ENCODE results near the gene MPRIP.
"Not testable (repeated sequence)": the region's sequence is repeated elsewhere in the genome, so short reads cannot be mapped to it uniquely, and the experiment has no call there.

Gene MPRIP, protein sequence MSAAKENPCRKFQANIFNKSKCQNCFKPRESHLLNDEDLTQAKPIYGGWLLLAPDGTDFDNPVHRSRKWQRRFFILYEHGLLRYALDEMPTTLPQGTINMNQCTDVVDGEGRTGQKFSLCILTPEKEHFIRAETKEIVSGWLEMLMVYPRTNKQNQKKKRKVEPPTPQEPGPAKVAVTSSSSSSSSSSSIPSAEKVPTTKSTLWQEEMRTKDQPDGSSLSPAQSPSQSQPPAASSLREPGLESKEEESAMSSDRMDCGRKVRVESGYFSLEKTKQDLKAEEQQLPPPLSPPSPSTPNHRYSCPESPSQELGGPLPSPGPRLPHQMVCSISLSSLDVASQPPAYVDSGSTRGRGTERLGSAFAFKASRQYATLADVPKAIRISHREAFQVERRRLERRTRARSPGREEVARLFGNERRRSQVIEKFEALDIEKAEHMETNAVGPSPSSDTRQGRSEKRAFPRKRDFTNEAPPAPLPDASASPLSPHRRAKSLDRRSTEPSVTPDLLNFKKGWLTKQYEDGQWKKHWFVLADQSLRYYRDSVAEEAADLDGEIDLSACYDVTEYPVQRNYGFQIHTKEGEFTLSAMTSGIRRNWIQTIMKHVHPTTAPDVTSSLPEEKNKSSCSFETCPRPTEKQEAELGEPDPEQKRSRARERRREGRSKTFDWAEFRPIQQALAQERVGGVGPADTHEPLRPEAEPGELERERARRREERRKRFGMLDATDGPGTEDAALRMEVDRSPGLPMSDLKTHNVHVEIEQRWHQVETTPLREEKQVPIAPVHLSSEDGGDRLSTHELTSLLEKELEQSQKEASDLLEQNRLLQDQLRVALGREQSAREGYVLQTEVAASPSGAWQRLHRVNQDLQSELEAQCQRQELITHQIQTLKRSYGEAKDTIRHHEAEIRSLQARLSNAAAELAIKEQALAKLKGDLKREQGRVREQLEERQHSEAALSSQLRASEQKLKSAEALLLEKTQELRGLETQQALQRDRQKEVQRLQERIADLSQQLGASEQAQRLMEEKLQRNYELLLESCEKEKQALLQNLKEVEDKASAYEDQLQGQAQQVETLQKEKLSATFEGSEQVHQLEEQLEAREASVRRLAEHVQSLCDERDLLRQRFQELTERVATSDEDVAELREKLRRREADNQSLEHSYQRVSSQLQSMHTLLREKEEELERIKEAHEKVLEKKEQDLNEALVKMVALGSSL (N-terminal part only)

DNA sequence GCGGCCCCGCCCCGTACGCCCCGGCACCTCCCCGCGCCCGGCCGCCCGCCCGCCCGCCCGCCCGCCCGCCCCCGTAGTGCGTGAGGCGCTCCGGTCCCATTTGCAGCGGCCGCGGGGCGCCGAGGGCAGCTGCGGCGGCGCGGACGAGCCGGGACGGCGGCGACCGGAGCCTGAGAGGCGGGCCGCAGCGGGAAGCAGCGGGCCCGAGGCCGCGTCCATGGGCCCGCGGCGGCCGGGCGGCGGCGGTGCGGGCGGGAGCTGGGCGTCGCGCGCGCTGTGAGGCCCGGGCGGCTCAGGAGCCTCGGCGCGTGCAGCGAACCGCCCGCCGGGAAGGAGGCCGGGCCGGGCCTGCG is at the start of gene MPRIP:
Gene MPRIP, plus strand, starts transcription at position 74 of the 353 bp plus-strand sequence. CDS start 392 bp downstream, outside the sequence.
- no peak for DNase-seq

DNA sequence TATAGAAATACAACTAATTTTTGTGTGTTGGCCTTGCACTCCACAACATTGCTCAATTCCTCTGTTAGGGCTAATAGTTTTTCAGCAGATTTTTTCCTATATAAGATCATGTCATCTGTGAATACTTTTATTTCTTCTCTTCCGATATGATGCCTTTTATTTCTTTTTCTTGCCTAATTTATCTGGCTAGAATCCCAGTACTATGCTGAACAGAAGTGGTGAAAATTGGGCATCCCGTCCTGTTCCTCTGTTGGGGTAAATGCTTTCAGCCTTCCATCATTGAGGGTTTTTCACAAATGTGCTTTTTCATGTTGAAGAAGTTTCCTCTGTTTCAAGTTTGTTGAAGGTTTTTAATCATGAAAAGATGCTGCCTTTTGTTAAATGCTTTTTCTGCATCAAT is 47.6 kb upstream of the MPRIP start:
- no peak for DNase-seq

DNA sequence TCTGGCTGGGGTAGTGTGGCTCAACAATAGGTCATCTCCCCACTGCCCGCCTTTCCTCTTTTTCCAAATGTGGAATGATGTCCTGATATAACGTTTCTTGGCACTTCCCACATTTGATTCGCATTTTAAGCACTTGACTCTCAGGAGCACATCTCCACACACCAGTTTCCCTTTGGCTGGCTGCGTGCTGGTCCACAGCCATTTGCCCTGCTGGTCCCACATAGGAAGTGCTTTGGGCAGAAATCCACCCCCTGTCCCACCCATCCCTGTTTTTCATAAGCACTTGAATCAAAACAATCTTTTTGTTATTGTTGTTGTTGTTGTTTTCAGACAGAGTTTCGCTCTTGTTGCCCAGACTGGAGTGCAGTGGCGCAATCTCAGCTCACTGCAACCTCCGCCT is 46.3 kb upstream of the MPRIP start:
- no peak for DNase-seq

DNA sequence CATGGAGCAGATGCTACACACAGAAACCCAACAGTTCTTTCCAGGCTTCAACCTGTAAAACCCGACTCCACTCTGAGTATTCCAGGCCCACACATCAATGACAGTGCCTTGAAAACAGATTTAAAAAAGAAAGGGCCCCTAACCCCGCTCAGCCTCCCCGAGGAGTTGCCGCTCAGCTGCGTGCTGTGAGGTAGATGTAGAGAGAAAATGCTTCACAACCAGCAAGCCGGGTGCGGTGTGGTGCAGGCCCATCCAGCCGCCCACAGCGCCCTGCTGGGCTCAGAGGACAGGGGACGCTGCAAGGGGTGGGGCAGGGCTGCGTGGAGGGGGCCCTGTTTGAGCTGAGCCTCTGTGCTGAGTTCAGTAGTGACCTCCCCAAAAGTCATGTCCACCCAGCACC is 45.5 kb upstream of the MPRIP start:
- DNase-seq, result not testable (repeated sequence)

DNA sequence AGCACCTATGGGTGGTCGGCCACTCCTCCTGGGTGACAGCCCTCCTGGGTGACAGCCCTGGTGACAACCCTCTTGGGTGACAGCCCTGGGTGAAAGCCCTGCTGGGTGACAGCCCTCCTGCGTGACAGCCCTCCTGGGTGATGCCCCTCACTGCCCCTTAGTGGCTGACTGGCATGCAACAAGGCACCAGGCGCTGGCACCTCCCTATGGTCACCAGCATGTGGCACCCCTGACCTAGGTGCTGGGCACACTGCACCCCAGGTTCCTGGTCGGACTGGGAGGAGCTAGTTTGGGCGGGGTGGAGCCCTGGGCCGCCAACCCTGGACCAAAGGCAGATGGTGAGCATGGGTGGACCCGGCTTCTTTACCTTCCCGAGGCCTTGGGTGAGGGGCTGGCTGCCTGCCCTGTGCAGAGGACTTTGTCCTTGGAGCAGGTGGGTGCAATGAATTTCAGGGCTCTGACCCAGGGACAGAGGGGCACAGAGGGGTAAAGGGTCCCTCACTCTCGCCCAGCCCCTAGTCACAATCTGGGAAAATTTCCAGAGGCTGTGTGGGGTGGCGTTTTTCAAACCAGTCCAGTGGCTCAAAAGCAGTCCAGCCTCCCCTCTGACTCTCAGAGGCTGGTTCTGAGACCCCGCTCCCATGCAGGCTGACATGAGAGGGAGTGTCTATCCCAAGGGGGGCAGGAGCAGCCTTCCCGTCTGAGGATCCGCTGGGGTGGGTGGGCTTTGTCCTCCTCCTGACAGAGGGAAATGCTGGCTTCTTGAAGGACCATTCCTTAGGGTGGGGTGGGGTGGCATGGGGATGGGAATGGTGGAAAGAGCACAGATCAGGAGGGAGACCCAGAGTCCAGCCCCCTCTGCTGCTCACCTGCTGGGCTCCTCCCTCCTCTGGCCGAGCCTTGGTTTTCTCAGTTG is 44.5 kb upstream of the MPRIP start:
- DNase-seq, result peak; percentile 72 to 81

DNA sequence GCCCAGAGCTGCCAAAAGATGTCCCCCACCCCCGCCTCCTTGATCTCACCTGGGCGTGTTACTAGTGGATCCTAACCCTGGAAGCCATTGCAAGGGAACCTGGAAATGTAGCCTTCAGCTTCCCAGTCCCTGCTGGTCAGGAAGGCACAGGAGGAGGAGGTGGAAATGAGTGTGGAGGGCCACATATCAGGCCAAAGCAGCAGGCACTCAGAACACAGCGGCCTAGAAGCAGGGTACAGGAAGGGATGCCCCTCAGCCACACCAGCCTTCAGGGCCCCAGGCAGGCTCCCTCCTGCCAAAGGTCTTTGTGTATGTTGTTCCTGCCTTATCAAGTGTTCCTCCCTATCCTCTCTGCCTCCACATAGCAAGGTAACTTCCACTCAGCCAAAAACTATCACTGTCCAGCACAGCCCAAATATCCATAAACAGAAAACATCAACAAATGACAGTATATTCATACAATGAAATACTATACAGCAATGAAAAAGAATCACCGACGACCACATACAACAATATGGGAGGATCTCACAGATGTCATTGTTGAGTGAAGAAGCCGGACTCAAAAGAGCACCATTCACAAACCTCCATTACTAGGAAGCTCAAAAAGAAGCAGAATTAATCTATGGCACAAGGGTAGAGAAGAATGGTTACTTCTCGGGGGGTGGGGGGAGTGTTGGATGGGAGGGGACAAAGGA is 42.2 kb upstream of the MPRIP start:
- DNase-seq, result no peak

DNA sequence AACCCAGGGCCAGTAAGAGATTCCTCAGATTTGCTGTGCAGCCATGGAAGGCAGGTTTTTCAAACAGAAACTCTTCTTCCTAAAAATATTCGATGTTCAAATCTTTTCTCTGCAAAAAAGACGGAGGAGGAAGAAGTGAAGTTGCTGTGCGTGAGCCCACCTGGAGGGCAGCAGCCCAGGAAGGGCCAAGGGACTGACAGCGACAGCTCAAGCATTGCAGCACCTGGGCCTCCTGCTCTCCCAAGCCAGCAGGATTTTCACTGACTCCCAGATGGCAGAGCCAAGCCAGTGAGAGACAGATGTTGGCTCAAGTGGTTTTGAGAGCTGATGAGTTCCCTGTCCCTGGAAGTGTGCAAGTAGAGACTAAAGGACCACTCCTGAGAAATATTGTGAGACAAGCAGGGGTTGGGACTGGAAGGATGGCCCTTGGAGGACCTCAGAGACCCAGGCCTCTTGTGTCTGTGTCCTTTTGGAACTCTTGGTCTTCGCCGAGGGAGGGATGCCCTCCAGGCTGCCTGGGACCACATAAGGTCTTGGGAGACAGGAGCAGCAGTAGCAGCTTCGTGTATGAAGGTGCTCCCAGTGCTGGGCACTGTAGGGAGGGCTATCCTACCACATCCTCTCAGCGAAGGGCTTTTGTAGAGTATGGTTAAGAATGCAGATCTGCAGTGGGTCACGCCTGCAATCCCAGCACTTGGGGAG is 41.0 kb upstream of the MPRIP start:
- DNase-seq, result no peak

DNA sequence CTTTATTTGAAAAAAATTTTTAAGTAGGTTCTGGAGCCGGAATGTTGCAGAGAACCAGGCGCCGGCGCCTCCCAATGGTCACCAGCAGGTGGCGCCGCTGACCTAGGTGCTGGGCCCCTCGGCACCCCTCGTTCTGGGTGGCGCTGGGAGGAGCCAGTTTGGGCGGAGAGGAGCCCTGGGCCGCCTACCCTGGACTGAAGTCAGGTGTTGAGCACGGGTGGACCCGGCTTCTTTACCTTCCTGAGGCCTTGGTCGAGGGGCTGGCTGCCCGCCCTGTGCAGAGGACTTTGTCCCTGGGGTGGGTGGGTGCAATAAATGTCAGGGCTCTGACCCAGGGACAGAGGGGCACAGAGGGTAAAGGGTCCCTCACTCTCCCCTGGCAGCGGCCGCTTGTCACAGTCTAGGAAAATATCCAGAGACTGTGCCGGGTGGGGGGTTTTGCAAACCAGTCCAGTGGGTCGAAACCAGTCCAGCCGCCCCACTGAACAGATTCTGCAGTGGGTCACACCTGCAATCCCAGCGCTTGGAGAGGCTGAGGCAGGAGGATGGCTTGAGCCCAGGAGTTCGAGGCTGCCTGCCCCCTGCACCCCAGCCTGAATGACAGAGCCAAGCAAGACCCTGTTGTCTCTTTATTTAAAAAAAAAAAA is 40.3 kb upstream of the MPRIP start:
- DNase-seq, result peak; percentile 30 to 79

DNA sequence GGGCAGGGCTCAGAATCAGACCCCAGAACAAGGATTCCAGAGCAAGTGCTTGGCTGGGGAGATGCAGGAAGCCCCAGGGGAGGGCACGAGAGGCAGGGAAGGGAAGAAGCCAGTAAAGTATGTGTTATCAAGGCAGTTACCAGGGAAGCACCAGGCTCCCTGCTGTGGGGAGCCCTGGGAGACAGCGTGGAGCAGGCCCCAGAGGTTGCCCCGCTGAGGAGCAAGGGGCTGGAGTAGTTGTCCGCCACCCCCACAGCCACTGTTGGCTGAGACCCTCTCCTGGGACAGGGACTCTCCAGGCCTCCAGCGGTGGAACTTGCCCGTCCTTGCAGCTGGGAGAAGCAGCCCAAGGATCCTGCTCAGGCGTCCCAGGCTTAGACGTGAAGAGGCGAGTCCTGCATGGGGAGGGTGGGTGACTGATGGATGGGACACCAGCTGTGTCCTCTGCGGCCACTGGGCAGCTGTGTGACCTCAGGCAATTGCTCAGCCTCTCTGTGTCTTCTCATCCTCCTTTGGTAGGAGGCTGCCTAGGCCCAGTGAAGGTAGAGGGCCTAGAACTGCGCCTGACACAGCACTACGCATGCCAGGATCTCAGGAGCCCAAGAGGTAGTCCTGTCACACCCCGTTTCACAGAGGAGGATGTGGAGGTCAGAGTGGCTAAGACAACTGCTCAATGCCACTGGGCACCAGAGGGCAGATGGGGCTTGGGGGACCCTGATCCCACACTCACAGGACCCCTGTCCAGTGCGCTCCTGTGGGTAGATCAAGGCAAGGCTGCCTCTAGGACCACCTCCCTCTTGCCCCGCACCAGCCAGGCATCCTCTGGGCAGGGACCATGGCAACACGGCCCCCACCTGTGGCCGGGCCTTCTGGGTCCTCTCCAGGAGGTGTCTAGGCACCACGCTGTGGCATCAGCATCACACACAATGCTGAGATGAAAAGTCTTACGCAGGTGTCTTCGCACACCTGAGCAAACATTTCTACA is 39.2 kb upstream of the MPRIP start:
- DNase-seq, result not testable (repeated sequence)

DNA sequence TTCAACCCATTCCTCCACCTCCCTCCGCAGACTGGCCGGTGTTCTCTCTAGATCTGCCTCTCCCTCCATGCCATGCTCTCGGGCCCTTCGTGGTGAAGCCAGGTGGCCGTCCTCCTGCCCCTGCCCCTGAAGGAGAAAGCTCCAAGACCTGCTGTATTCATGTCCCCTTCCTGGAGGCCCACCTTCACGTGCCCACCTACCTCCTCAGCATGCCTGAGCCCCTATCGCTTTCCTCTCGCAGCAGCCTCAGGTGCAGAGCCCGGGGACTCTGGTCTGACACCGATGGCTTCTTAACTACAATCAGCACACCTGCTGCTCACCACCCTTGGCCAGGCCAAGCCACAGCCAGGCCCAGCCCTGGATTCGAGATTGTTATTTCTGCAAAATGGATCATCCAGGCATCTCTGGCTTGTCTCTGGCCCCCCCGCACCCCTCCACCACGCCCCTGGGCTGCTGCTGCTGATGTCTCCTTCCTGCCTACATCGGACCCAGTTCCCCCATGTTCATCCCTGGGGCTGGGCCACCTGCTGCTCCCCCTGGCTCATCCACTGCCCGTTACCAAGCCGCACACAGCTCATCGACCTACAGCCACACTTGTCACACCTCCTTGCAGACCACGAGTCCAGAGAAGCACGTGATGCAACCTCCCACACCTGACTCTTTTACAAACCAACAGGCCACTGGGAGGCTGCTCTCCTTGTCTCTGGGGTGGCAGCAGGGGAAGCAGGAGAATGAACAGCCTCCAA is 37.8 kb upstream of the MPRIP start:
- no peak for DNase-seq

DNA sequence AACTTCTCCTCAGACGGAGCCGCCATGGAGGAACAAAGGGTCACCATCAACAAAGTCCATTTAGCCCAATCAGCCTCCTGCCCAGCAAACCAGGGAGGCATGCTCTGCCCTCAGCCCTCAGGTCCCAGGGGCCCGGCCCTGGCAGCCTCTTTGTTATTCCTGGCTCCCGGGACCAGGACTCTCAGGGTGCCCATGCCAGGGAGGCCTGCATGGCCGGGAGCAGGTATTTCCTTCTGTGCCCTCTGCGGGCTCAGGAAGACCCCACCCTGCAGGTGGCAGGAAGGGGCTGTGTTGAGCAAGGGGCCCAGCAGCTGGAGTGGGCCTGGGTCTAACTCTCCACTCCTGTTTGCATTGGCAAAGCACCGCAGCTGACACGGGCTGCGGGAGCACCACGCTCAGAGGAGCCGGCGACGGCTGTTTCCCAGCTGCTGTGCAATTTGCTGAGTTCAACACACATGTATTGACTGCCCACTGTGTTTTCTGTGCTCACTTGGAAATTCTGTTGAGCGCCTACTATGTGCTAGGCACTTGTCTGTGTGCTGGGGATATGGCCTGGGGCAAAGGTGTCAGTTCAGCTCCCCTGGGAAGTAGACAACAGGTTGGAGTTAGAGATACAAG is 37.2 kb upstream of the MPRIP start:
- DNase-seq, result not testable (repeated sequence)

DNA sequence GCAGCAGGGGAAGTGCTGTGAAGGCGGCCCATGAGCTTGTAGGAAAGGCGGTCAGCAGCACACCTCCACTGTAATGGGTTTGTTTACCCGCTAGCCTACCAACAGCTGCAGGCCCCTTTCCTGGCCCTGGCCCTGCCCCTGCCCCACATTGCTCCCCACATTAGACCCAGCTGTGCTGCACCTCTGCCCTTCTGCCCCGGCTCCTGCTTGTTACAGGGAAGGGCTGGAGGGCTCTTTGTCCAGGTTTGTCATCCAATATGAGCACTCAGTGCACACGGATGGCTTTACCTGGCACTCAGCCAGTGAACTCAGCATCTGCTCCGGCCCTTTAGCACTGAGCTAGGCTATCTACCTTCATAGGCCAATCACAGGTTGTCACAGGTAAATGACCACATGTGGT is 34.4 kb upstream of the MPRIP start:
- not testable (repeated sequence) for DNase-seq

DNA sequence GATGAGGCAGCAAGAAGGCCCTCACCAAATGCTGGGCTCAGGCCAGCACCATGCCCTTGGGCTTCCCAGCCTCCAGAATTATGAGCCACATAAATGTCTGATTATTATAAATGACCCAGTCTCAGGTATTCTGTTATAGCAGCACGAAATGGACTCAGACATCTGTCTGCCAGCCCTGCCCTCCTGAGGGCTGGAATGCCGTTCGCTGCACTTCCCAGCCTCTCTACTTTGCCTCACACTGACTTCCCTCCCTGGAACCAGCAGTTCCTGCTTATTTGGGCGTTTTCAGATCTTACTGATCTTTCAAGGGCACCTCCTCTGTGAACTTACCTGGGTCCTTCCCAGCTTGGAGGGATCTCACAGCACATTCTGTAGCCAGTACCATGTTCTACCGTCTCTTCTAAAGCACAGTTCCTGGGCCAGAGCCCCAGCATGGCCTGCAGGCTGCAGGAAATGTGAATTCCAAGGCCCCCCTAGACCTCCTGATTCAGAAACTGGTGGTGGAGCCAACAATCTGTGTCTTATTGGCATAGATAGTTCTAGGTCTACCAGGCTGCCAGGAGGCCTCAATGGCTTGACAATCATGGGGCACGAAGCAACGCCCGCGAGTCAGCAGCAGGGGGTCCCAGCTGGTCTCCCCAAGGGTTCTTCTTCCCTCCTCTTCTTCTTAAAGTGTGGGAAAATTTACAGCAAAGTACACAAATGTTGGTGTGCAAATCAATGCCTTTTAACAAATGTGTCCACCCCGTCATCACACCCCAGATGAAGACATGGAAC is 33.4 kb upstream of the MPRIP start:
- not testable (repeated sequence) for DNase-seq

DNA sequence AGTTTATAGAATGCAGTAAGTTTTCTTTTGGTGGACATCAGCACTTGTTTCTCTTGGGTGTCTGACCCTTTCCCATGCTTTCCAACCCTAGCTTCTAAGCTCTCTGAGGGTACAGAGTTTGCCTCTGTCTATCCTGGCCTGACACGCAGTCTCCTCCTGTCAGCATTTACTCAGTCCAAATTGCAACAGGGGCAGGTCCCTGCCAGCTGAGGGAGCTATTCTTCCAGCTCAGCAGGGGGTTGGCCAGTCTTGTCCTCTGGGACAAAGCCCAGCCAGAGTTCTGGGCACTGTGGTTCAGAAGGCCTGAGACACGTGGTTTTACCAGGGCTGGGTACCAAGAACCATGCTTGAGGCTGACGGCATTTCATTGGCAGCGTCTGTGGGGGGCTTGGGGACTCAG is 32.3 kb upstream of the MPRIP start:
- peak in 1 of 2 experiments; percentile 17 for DNase-seq

DNA sequence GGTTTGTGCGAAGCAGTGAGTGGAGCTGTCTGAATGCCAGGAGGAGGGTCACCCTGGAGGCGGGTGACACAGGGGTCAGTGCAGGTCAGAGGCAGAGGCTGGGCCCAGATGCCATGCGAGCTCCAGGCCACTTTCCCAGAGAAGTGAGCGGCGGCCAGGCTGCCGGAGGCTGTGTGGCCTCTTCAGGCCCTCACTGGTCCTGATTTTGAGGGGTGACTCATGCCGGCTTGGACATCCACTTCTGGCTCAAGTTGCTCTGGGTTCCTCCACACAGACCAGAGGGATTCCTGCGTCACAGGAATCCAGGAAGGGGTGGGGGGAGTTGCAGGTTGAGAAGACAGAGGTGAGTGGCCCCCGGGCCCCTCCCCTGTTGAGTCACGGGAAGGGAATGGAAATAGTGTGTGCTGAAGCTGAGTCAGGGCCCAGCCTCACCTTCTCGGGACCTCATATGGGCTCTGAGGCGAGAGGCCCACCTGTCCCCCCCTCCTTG is 31.7 kb upstream of the MPRIP start:
- not testable (repeated sequence) for DNase-seq

DNA sequence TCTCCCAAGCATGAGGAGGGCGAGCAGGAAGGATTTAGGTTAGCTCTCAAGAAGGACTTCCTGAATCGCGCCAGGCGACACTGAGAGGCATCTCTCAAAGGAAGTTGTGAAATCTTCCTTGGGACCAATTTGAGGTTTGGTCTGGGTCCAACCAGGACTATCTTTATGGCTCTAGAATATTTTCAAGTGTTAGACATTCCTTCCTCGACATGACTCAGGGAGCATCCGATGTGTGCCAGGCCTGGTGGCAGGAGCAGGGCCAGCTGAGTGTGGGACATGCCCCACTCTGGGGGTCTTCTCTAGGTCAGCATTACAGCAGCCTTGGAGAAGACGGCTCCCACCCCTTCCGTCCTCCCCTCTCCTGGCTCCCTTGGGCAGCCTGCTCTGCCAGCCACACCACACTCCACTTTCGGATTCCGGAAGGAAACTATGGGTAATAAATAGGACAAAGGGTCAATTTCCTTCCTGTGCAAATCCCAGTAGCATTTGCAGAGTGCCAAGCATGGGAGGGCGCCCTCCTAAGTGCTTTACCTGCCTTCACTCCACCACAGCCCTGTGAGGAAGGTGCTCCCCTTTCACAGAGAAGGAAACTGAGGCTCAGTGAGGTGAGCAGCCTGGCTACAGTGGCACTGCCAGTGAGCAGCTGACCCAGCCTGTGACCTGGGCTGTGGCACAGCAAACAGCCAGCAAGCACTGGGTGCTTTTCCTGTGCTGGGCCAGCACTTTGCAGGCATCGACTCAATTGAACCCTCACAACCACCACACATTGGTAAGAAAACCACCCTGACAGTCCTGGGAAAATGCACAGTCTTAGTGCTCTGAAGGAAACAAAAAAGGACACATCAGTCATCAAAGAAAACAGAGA is 31.0 kb upstream of the MPRIP start:
- DNase-seq, result peak; percentile 80 to 92

Data from SW 1271 (cell line).